Panc1 (cell line): ENCODE measurements around the gene UBE3B. TPM values are rescaled to one million over a fixed set of nuclear protein-coding genes. Genes with fewer than 3 reads are reported as not detected.

Experiments
- ATAC-seq: fragments of 200-7000 bp; cut with Tn5 transposase; 2 replicates; pipeline ENCODE4 v1.9.1; 2020; ENCODE audit warnings: mild to moderate bottlenecking, moderate library complexity
- BruUV-seq: library from RNA; stranded (reverse); fragments of 400-500 nt; replicated peaks from 2 replicates; lab custom pipeline; 2021; lab: Mats Ljungman, UMichigan
- CTCF ChIA-PET: fragments of 300-600 bp; sonication (Branson Sonifier 250); formaldehyde crosslinking; loops from one replicate; lab custom pipeline; 2022; ENCODE audit warnings: antibody characterized with exemption; lab: Charles Lee
- POLR2A ChIA-PET: fragments of 300-600 bp; sonication (Branson Sonifier 250); formaldehyde crosslinking; loops from one replicate; lab custom pipeline; 2022; ENCODE audit warnings: antibody characterized with exemption; lab: Charles Lee
- DNase-seq: peaks from one replicate; pipeline ENCODE4 v3.0.0-alpha.2; 2010; ENCODE audit warnings: low read depth, low spot score
- H3K27ac ChIP-seq: 2 replicates; pipeline ENCODE4 v1.5.1; 2011; ENCODE audit warnings: mild to moderate bottlenecking, low read length, inconsistent platforms
- H3K27me3 ChIP-seq: fragments of 200-500 bp; sonication (Bioruptor generic); 2 replicates; pipeline ENCODE4 v1.6.0; 2014; ENCODE audit warnings: low read length, inconsistent platforms; ENCODE audit not compliant: control insufficient read depth, insufficient read depth
- H3K36me3 ChIP-seq: fragments of 200-500 bp; sonication (Bioruptor generic); 2 replicates; pipeline ENCODE4 v1.5.1; 2014; ENCODE audit warnings: inconsistent platforms, mild to moderate bottlenecking, low read length, moderate library complexity; ENCODE audit not compliant: control insufficient read depth, insufficient read depth
- H3K4me1 ChIP-seq: 2 replicates; pipeline ENCODE4 v1.5.1; 2011; ENCODE audit warnings: inconsistent platforms, mild to moderate bottlenecking, low read length, moderate library complexity; ENCODE audit not compliant: control insufficient read depth, insufficient read depth
- H3K4me3 ChIP-seq, 2 experiments: 2 replicates each; pipeline ENCODE4 v1.5.1; 2011 to 2012; ENCODE audit warnings: low read depth in 2 of 2, low read length in 2 of 2, mild to moderate bottlenecking in 2 of 2, inconsistent platforms in 1 of 2, moderate library complexity in 1 of 2
- H3K9me3 ChIP-seq: fragments of 200-500 bp; sonication (Bioruptor generic); 2 replicates; pipeline ENCODE4 v1.5.1; 2014; ENCODE audit warnings: low read depth, mild to moderate bottlenecking, inconsistent platforms, low read length, moderate library complexity; ENCODE audit not compliant: control insufficient read depth, insufficient read depth
- CTCF ChIP-seq: fragments of 450-650 bp; IDR thresholded peaks from 2 replicates; pipeline ENCODE4 v1.5.1; 2017; ENCODE audit warnings: mild to moderate bottlenecking
- POLR2AphosphoS5 ChIP-seq: IDR thresholded peaks from 2 replicates; pipeline ENCODE4 v1.6.1; 2012; ENCODE audit warnings: mild to moderate bottlenecking, low read depth, low read length, moderate library complexity
- SIN3A ChIP-seq: IDR thresholded peaks from 2 replicates; pipeline ENCODE4 v1.6.1; 2012; ENCODE audit warnings: low read depth, mild to moderate bottlenecking, low read length, moderate library complexity, borderline replicate concordance; ENCODE audit not compliant: insufficient read depth
- TCF7L2 ChIP-seq: IDR thresholded peaks from 2 replicates; pipeline ENCODE4 v1.6.1; 2011; ENCODE audit warnings: mild to moderate bottlenecking, low read depth, low read length, inconsistent platforms
- in situ Hi-C: cut with HindIII; loops from 2 replicates; pipeline ENCODE4 v1.10.0; 2016; ENCODE audit warnings: low sequenced_read_pairs, low pct_unique_long_range_greater_than_20kb
- intact Hi-C: fragments of 100-400 bp; cut with micrococcal nuclease; formaldehyde crosslinking; loops from one replicate; pipeline ENCODE4 v1.10.0; 2022; ENCODE audit not compliant: unreplicated experiment
- total RNA-seq: library from RNA; stranded (reverse); gene quantifications from one replicate; pipeline ENCODE4 v1.2.1, GENCODE V29; 2021; ENCODE audit not compliant: unreplicated experiment
- TF ChIP-seq, protein P1 (sequence below), 2 experiments: IDR thresholded peaks; 2 replicates each; pipeline ENCODE4 v1.6.1; 2011 to 2012; ENCODE audit warnings: low read depth in 2 of 2, control low read depth in 1 of 2, low read length in 1 of 2, mild to moderate bottlenecking in 1 of 2, moderate library complexity in 1 of 2; ENCODE audit not compliant: insufficient read depth in 1 of 2

UBE3B gene
- total RNA-seq, 1 experiment from 2014 or later = 38.9 TPM

- ATAC-seq (no peak), DNase-seq (no peak)
- TF ChIP-seq SIN3A (no peak), TCF7L2 (no peak), POLR2AphosphoS5 (no peak), CTCF (no peak)
- TF ChIP-seq, protein P1, sequence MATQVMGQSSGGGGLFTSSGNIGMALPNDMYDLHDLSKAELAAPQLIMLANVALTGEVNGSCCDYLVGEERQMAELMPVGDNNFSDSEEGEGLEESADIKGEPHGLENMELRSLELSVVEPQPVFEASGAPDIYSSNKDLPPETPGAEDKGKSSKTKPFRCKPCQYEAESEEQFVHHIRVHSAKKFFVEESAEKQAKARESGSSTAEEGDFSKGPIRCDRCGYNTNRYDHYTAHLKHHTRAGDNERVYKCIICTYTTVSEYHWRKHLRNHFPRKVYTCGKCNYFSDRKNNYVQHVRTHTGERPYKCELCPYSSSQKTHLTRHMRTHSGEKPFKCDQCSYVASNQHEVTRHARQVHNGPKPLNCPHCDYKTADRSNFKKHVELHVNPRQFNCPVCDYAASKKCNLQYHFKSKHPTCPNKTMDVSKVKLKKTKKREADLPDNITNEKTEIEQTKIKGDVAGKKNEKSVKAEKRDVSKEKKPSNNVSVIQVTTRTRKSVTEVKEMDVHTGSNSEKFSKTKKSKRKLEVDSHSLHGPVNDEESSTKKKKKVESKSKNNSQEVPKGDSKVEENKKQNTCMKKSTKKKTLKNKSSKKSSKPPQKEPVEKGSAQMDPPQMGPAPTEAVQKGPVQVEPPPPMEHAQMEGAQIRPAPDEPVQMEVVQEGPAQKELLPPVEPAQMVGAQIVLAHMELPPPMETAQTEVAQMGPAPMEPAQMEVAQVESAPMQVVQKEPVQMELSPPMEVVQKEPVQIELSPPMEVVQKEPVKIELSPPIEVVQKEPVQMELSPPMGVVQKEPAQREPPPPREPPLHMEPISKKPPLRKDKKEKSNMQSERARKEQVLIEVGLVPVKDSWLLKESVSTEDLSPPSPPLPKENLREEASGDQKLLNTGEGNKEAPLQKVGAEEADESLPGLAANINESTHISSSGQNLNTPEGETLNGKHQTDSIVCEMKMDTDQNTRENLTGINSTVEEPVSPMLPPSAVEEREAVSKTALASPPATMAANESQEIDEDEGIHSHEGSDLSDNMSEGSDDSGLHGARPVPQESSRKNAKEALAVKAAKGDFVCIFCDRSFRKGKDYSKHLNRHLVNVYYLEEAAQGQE (IDR thresholded peaks at IDR 0.05; ENCODE audit: insufficient read depth in 1 of 2, low read depth in 2 of 2, low read length in 1 of 2) = no peak
- Histone ChIP-seq H3K9me3 (no peaks in the 10 kb centered on the region), H3K36me3 (no peaks in the 10 kb centered on the region; the same call in 1 of the 2 replicates), H3K4me1 (no peaks in the 10 kb centered on the region), H3K27me3 (no peaks in the 10 kb centered on the region), H3K4me3 (no peak overlapping the region), H3K27ac (no peak overlapping the region)
- no TSS peak for BruUV-seq
- intact Hi-C loops (no loop called here), in situ Hi-C loops (no loop called here)
- POLR2A ChIA-PET = no interaction called here
- CTCF ChIA-PET = no interaction called here
Measured at GRCh38 chr12:109523071-109523470, 45.6 kb downstream of the UBE3B start.

- in situ Hi-C loops = no loop called here
- POLR2A ChIA-PET = no interaction called here
Measured at GRCh38 chr12:109523504-109523903, 46.1 kb downstream of the UBE3B start.

More at GRCh38 chr12:109523504-109523903, 46.1 kb downstream of the UBE3B start:
- no TSS peak for BruUV-seq
- intact Hi-C loops = no loop called here
- TF ChIP-seq SIN3A = no peak
- no peak for TF ChIP-seq POLR2AphosphoS5
- TF ChIP-seq CTCF = no peak
- no peak for TF ChIP-seq TCF7L2
- TF ChIP-seq, protein P1 (IDR thresholded peaks at IDR 0.05; ENCODE audit: insufficient read depth in 1 of 2, low read depth in 2 of 2, low read length in 1 of 2) = no peak
- H3K9me3 ChIP-seq = no peaks in the 10 kb centered on the region
- no peaks in the 10 kb centered on the region; the same call in 1 of the 2 replicates for H3K36me3 ChIP-seq
- no peak overlapping the region for H3K4me3 ChIP-seq
- ATAC-seq (no peak), DNase-seq (no peak)
- H3K27ac ChIP-seq = no peak overlapping the region
- CTCF ChIA-PET = no interaction called here
- H3K4me1 ChIP-seq = no peaks in the 10 kb centered on the region
- H3K27me3 ChIP-seq = no peaks in the 10 kb centered on the region
